ENCODE data around the gene MTUS2.

- TF ChIP-seq CTCF (conservative IDR thresholded peaks at IDR 0.05 in 1 of 2, IDR thresholded peaks at IDR 0.05 in 1 of 2; ENCODE audit: low read depth in 1 of 2, low read length in 2 of 2) (no peak), EZH2 (IDR thresholded peaks at IDR 0.05; ENCODE audit: low read length, missing control alignments) (no peak)
These were observed 695.9 kb downstream of the MTUS2 start for GRCh38 chr13:29516012-29516411.
